ENCODE results near the gene PTPN7. TPM values are rescaled to one million over a fixed set of nuclear protein-coding genes. Genes with fewer than 3 reads are reported as not detected.

The PTPN7 gene
- total RNA-seq, 2 donors from 2014 or later = not detected

GRCh38 chr1:202165942-202166843 is 5.8 kb upstream of the PTPN7 start:
- Mint-ChIP-seq H3K4me1 (peaks cover 18% of the 10 kb centered on the region), H3K9me3 (no peaks in the 10 kb centered on the region), H3K27ac (no peak overlapping the region), H3K27me3 (ENCODE audit: insufficient read depth) (no peaks in the 10 kb centered on the region), H3K36me3 (ENCODE audit: low read depth) (no peaks in the 10 kb centered on the region), H3K4me3 (no peak overlapping the region)
- Histone ChIP-seq H3K4me3 (ENCODE audit: low read length) (no peak overlapping the region), H3K9ac (ENCODE audit: extremely low read depth, low read length, poor library complexity, severe bottlenecking) (no peak overlapping the region), H3K27me3 (ENCODE audit: control insufficient read depth, insufficient read depth, low read length, poor library complexity, severe bottlenecking) (no peaks in the 10 kb centered on the region), H3K36me3 (ENCODE audit: control insufficient read depth, insufficient read depth, low read length) (no peaks in the 10 kb centered on the region), H3K27ac (ENCODE audit: low read depth, low read length) (no peak overlapping the region), H3K4me1 (ENCODE audit: control insufficient read depth, insufficient read depth, low read length) (peaks cover 4% of the 10 kb centered on the region), H3K9me3 (ENCODE audit: control insufficient read depth, low read length) (no peaks in the 10 kb centered on the region)
- WGBS, 2 experiments (ENCODE audit: insufficient coverage in 1 of 2, insufficient read length in 1 of 2) = 88 to 89% methylated on average over 5 to 9 of the region's 9 CpGs
- no peak for TF ChIP-seq CTCF (conservative IDR thresholded peaks at IDR 0.05)
- DNase-seq = no peak

GRCh38 chr1:202165267-202165941 is 5.0 kb upstream of the PTPN7 start:
- Mint-ChIP-seq H3K27ac (no peak overlapping the region), H3K36me3 (ENCODE audit: low read depth) (no peaks in the 10 kb centered on the region), H3K27me3 (ENCODE audit: insufficient read depth) (no peaks in the 10 kb centered on the region), H3K9me3 (no peaks in the 10 kb centered on the region), H3K4me3 (no peak overlapping the region), H3K4me1 (peaks cover 24% of the 10 kb centered on the region)
- no peak overlapping the region for H3K9ac ChIP-seq (ENCODE audit: extremely low read depth, low read length, poor library complexity, severe bottlenecking)
- peaks cover 4% of the 10 kb centered on the region for H3K4me1 ChIP-seq (ENCODE audit: control insufficient read depth, insufficient read depth, low read length)
- no peaks in the 10 kb centered on the region for H3K36me3 ChIP-seq (ENCODE audit: control insufficient read depth, insufficient read depth, low read length)
- H3K9me3 ChIP-seq (ENCODE audit: control insufficient read depth, low read length) = no peaks in the 10 kb centered on the region
- no peak overlapping the region for H3K4me3 ChIP-seq (ENCODE audit: low read length)
- no peaks in the 10 kb centered on the region for H3K27me3 ChIP-seq (ENCODE audit: control insufficient read depth, insufficient read depth, low read length, poor library complexity, severe bottlenecking)
- no peak overlapping the region for H3K27ac ChIP-seq (ENCODE audit: low read depth, low read length)
- DNase-seq = no peak
- no peak for TF ChIP-seq CTCF (conservative IDR thresholded peaks at IDR 0.05)
- WGBS, 2 experiments (ENCODE audit: insufficient coverage in 1 of 2, insufficient read length in 1 of 2) = 89 to 95% methylated on average over 9 to 20 of the region's 20 CpGs

- 86 to 88% methylated on average over 5 to 11 of the region's 11 CpGs for WGBS, 2 experiments (ENCODE audit: insufficient coverage in 1 of 2, insufficient read length in 1 of 2)
- H3K9ac ChIP-seq (ENCODE audit: extremely low read depth, low read length, poor library complexity, severe bottlenecking) = no peak overlapping the region
- Mint-ChIP-seq H3K36me3 (ENCODE audit: low read depth) (no peaks in the 10 kb centered on the region), H3K4me1 (peaks cover 26% of the 10 kb centered on the region), H3K27me3 (ENCODE audit: insufficient read depth) (no peaks in the 10 kb centered on the region), H3K9me3 (no peaks in the 10 kb centered on the region), H3K4me3 (no peak overlapping the region), H3K27ac (no peak overlapping the region)
- no peak for DNase-seq
- no peak overlapping the region for H3K27ac ChIP-seq (ENCODE audit: low read depth, low read length)
- H3K9me3 ChIP-seq (ENCODE audit: control insufficient read depth, low read length) = no peaks in the 10 kb centered on the region
- no peak for TF ChIP-seq CTCF (conservative IDR thresholded peaks at IDR 0.05)
- no peaks in the 10 kb centered on the region for H3K36me3 ChIP-seq (ENCODE audit: control insufficient read depth, insufficient read depth, low read length)
- no peaks in the 10 kb centered on the region for H3K27me3 ChIP-seq (ENCODE audit: control insufficient read depth, insufficient read depth, low read length, poor library complexity, severe bottlenecking)
- H3K4me3 ChIP-seq (ENCODE audit: low read length) = no peak overlapping the region
- peaks cover 4% of the 10 kb centered on the region for H3K4me1 ChIP-seq (ENCODE audit: control insufficient read depth, insufficient read depth, low read length)
Measured at GRCh38 chr1:202164271-202165037, 4.1 kb upstream of the PTPN7 start.

All from endodermal cell (in vitro differentiated cells).